Colonic mucosa (tissue), 4 donors: ENCODE results near the gene LAMC3. TPM values are rescaled to one million over a fixed set of nuclear protein-coding genes. Genes with fewer than 3 reads are reported as not detected.
"Not testable (repeated sequence)": the region's sequence is repeated elsewhere in the genome, so short reads cannot be mapped to it uniquely, and the experiment has no call there.

ENCODE experiments used
- DNase-seq: peaks from one replicate; pipeline ENCODE4 v3.0.0-alpha.2; 2020
- H3K27ac ChIP-seq: fragments of 200-600 bp; one replicate; pipeline ENCODE4 v1.8.0; 2021
- H3K27me3 ChIP-seq: fragments of 200-600 bp; one replicate; pipeline ENCODE4 v1.8.0; 2021
- H3K36me3 ChIP-seq: fragments of 200-600 bp; one replicate; pipeline ENCODE4 v1.8.0; 2021
- H3K4me1 ChIP-seq: fragments of 200-600 bp; one replicate; pipeline ENCODE4 v1.8.0; 2021; ENCODE audit warnings: mild to moderate bottlenecking
- H3K4me3 ChIP-seq: fragments of 200-600 bp; one replicate; pipeline ENCODE4 v1.8.0; 2021
- H3K9ac ChIP-seq, 2 donors: one replicate each; pipeline ENCODE4 v1.7.0; 2013; ENCODE audit warnings: control low read depth in 2 of 2, low read depth in 2 of 2, low read length in 2 of 2
- H3K9me3 ChIP-seq: fragments of 200-600 bp; one replicate; pipeline ENCODE4 v1.8.0; 2021
- intact Hi-C: fragments of 100-400 bp; cut with DNase I; formaldehyde crosslinking; loops from one replicate; pipeline ENCODE4 v1.14.1; 2022
- total RNA-seq, 2 donors: library from RNA; stranded (reverse); fragmentation: NEBNext Ultra II Directional in 1 of 2; extraction: Animal tissue kit (Norgen Biotek cat#: 25700) in 1 of 2; gene quantifications; one replicate each; pipeline ENCODE4 v1.2.1, GENCODE V29; 2021
- TF ChIP-seq, protein P1 (sequence below): fragments of 200-600 bp; IDR thresholded peaks from one replicate; pipeline ENCODE4 v1.8.0; 2022; ENCODE audit warnings: antibody characterized with exemption, mild to moderate bottlenecking
- donor health status: healthy.
- donor health status: DM: no; HTN: no; CAD: no.
- donor health status: DM: no; HTN: no; CAD: no.

The LAMC3 gene
- total RNA-seq, 2 donors from 2014 or later, result 0.67 to 1.9 TPM

DNA sequence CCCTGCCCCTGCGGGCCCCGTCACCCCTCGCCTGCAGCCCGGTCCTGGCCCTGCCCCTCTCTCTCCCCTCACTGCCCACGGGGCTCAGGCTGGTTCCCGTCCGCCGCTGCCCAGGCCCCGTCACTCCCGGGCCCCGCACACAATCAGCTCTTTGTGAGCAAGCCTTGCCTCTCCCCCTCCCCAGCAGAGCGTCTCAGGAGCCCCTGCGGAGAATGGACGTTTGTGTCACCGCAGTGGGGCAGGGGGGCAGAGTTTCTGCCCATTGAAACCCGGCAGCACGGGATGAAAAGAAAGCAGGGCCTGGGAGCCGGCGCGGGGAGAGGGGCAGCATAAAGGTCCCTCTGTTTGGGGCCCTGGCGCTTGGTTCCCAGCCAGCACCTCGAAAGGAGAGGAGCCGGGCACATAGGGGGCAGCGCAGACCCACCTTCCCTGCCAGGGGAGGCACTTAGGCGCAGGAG, 102.9 kb downstream of the LAMC3 start:
- no peak overlapping the region for H3K9ac ChIP-seq
- no peak overlapping the region for H3K4me3 ChIP-seq

GRCh38 chr9:131112374-131113154, 103.6 kb downstream of the LAMC3 start:
- H3K27me3 ChIP-seq, result no peaks in the 10 kb centered on the region
- no peak overlapping the region for H3K27ac ChIP-seq
- H3K9ac ChIP-seq, result no peak overlapping the region
- no peak overlapping the region for H3K4me3 ChIP-seq
- no peak for DNase-seq
- intact Hi-C loops, result no loop called here
- TF ChIP-seq, protein P1, sequence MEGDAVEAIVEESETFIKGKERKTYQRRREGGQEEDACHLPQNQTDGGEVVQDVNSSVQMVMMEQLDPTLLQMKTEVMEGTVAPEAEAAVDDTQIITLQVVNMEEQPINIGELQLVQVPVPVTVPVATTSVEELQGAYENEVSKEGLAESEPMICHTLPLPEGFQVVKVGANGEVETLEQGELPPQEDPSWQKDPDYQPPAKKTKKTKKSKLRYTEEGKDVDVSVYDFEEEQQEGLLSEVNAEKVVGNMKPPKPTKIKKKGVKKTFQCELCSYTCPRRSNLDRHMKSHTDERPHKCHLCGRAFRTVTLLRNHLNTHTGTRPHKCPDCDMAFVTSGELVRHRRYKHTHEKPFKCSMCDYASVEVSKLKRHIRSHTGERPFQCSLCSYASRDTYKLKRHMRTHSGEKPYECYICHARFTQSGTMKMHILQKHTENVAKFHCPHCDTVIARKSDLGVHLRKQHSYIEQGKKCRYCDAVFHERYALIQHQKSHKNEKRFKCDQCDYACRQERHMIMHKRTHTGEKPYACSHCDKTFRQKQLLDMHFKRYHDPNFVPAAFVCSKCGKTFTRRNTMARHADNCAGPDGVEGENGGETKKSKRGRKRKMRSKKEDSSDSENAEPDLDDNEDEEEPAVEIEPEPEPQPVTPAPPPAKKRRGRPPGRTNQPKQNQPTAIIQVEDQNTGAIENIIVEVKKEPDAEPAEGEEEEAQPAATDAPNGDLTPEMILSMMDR, result no peak
- H3K9me3 ChIP-seq, result no peaks in the 10 kb centered on the region
- H3K36me3 ChIP-seq, result no peaks in the 10 kb centered on the region
- no peaks in the 10 kb centered on the region for H3K4me1 ChIP-seq

More for the DNA sequence above, 102.9 kb downstream of the LAMC3 start:
- TF ChIP-seq, protein P1, result no peak
- Histone ChIP-seq H3K27me3 (no peaks in the 10 kb centered on the region), H3K9me3 (no peaks in the 10 kb centered on the region), H3K36me3 (no peaks in the 10 kb centered on the region), H3K27ac (no peak overlapping the region), H3K4me1 (no peaks in the 10 kb centered on the region)
- DNase-seq, result no peak
- intact Hi-C loops, result no loop called here

DNA sequence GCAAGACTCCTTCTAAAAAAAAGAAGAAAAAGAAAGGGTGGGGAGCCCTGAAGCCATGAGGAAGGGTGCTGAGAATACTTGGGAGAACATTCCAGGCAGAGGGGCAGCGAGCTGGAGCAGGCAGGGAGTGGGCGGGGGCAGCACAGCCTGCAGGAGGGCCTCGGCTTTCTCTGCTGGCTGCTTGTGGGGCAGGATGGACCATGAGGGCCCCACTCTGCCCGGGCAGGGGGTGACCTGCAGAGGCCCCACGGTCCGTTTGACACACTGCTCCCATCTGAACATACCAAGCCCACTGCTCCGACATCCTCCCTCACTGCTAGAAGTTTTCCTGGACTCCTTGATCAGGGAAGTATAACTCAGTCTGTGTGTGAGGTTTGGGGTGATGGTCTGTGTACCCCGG, 104.7 kb downstream of the LAMC3 start:
- H3K27ac ChIP-seq, result no peak overlapping the region
- no peak overlapping the region for H3K4me3 ChIP-seq
- no peaks in the 10 kb centered on the region for H3K4me1 ChIP-seq
- TF ChIP-seq, protein P1, result no peak
- no peak for DNase-seq
- H3K9ac ChIP-seq, result no peak overlapping the region
- H3K27me3 ChIP-seq, result no peaks in the 10 kb centered on the region
- no peaks in the 10 kb centered on the region for H3K36me3 ChIP-seq
- H3K9me3 ChIP-seq, result no peaks in the 10 kb centered on the region
- intact Hi-C loops, result no loop called here

DNA sequence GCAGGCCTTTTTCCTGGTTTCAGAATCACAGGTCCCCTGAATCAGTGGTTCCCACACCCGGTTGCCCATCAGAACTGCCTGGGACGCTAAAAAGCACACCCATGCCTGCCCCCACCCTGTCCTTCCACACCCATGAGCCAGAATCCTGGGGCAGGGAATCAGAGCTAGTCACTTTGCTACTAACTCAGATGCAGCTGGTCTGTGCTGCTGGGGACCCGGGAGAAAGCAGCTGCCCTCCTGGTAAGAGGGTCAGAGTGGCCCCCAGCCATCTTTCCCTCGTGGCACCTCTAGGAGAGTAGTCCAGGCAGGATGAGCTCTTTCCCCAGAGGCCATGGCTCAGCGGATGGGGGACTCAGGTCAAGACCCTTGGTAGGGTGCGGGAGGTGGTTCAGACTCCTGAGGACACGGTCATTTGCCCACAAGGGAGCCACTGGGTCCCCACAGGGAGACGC, 105.1 kb downstream of the LAMC3 start:
- DNase-seq, result no peak

GRCh38 chr9:131115360-131115742, 106.4 kb downstream of the LAMC3 start:
- H3K36me3 ChIP-seq, H3K27ac ChIP-seq, DNase-seq, H3K27me3 ChIP-seq, intact Hi-C loops, H3K9ac ChIP-seq, H3K4me1 ChIP-seq, H3K9me3 ChIP-seq, H3K4me3 ChIP-seq: not testable (repeated sequence)

More for the DNA sequence above, 105.1 kb downstream of the LAMC3 start:
- TF ChIP-seq, protein P1, result no peak
- no peaks in the 10 kb centered on the region for H3K27me3 ChIP-seq
- intact Hi-C loops, result no loop called here
- H3K27ac ChIP-seq, result no peak overlapping the region
- H3K4me3 ChIP-seq, result no peak overlapping the region
- H3K9me3 ChIP-seq, result no peaks in the 10 kb centered on the region
- no peaks in the 10 kb centered on the region for H3K36me3 ChIP-seq
- H3K9ac ChIP-seq, result no peak overlapping the region
- no peaks in the 10 kb centered on the region for H3K4me1 ChIP-seq
